ENCODE results near the gene BARHL2. TPM values are rescaled to one million over a fixed set of nuclear protein-coding genes. Genes with fewer than 3 reads are reported as not detected.

The BARHL2 gene
- total RNA-seq, 1 donor: not detected

- TF ChIP-seq CTCF (IDR thresholded peaks at IDR 0.05; ENCODE audit: insufficient read depth, low read length): no peak
- no peak overlapping the region for H3K4me3 ChIP-seq (ENCODE audit: low read depth, low read length)
- no peak for DNase-seq (ENCODE audit: low read depth)
Observed at GRCh38 chr1:90709535-90709934, 7.6 kb downstream of the BARHL2 start.

GRCh38 chr1:90708826-90709225 lies 8.3 kb downstream of the BARHL2 start:
- no peak overlapping the region for H3K4me3 ChIP-seq (ENCODE audit: low read depth, low read length)
- no peak for DNase-seq (ENCODE audit: low read depth)
- TF ChIP-seq CTCF (IDR thresholded peaks at IDR 0.05; ENCODE audit: insufficient read depth, low read length): no peak

- no peak for TF ChIP-seq CTCF (IDR thresholded peaks at IDR 0.05; ENCODE audit: insufficient read depth, low read length)
- H3K4me3 ChIP-seq (ENCODE audit: low read depth, low read length): no peak overlapping the region
- DNase-seq (ENCODE audit: low read depth): no peak
Observed at GRCh38 chr1:90708236-90708786, 8.8 kb downstream of the BARHL2 start.

GRCh38 chr1:90707363-90707710 lies 9.8 kb downstream of the BARHL2 start:
- H3K4me3 ChIP-seq (ENCODE audit: low read depth, low read length): no peak overlapping the region
- peak; percentile 23 for DNase-seq (ENCODE audit: low read depth)
- no peak for TF ChIP-seq CTCF (IDR thresholded peaks at IDR 0.05; ENCODE audit: insufficient read depth, low read length)

GRCh38 chr1:90706437-90707362 lies 10.4 kb downstream of the BARHL2 start:
- TF ChIP-seq CTCF (IDR thresholded peaks at IDR 0.05; ENCODE audit: insufficient read depth, low read length): no peak
- H3K4me3 ChIP-seq (ENCODE audit: low read depth, low read length): no peak overlapping the region
- no peak for DNase-seq (ENCODE audit: low read depth)

- TF ChIP-seq CTCF (IDR thresholded peaks at IDR 0.05; ENCODE audit: insufficient read depth, low read length): no peak
- DNase-seq (ENCODE audit: low read depth): no peak
Observed at GRCh38 chr1:90705956-90706355, 11.1 kb downstream of the BARHL2 start.

More at GRCh38 chr1:90705956-90706355, 11.1 kb downstream of the BARHL2 start:
- no peak overlapping the region for H3K4me3 ChIP-seq (ENCODE audit: low read depth, low read length)

Measured in fibroblast of the aortic adventitia (primary cell).